ENCODE results near the gene POLR2F.

DNA sequence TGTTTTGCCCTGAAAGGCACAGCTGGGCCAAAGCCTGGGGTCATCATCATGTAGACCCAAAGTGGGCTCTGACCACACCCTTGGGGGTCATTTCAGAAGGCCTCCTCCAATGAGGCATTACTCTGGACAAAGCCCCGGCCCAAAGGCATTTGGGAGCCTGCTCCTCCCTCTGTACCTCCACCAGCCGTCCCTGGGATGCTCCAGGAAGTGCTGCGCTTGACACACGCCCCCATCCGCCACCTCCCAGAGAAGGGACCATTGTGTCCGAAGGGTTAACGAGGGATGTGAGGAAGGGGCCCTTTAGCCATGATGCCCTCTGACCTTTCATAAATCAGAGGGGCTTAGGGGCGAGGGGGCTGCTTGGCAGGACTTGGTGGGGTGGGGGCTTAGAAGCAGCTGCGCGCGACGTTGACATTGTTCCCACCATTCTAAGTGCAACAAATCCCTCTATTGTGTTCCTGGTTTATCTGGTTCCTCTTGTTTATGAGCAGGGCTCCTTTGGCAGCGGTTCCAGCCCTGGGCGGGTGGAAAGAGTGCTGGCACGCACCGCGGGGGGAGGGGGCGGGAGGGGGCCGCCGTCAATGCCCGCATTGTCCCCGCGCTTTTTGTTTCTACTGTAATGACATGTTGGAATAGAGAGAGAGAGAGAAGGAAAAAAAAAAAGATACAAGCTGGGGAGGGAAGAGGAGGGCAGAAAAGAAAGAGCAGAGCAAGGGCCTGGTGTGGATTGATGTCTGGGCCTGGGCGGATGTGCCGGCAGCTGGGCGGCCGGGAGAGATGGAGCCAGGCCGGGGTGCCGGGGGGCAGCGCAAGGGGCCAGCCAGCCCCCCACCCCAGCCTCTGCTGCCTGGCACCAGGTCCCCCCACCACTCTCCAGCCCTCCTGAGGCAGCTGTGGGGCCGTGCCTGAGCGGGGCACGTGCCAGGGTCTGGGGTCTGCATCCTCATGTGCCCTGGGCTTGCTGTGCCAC is 63.0 kb downstream of the POLR2F start:
- TF ChIP-seq, protein P1, sequence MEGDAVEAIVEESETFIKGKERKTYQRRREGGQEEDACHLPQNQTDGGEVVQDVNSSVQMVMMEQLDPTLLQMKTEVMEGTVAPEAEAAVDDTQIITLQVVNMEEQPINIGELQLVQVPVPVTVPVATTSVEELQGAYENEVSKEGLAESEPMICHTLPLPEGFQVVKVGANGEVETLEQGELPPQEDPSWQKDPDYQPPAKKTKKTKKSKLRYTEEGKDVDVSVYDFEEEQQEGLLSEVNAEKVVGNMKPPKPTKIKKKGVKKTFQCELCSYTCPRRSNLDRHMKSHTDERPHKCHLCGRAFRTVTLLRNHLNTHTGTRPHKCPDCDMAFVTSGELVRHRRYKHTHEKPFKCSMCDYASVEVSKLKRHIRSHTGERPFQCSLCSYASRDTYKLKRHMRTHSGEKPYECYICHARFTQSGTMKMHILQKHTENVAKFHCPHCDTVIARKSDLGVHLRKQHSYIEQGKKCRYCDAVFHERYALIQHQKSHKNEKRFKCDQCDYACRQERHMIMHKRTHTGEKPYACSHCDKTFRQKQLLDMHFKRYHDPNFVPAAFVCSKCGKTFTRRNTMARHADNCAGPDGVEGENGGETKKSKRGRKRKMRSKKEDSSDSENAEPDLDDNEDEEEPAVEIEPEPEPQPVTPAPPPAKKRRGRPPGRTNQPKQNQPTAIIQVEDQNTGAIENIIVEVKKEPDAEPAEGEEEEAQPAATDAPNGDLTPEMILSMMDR (IDR thresholded peaks at IDR 0.05): no peak
- no peak for TF ChIP-seq POLR2A (IDR thresholded peaks at IDR 0.05)
